HepG2 (cell line): ENCODE data around the gene UNC5A. TPM values are rescaled to one million over a fixed set of nuclear protein-coding genes. Genes with fewer than 3 reads are reported as not detected.

ENCODE experiments used
- ATAC-seq: fragments of 200-7000 bp; cut with Tn5 transposase; 3 replicates; pipeline ENCODE4 v1.9.1; 2020; ENCODE audit warnings: mild to moderate bottlenecking, moderate library complexity
- BruUV-seq: library from RNA; stranded (reverse); fragments of 400-500 nt; replicated peaks from 2 replicates; lab custom pipeline; 2021; lab: Mats Ljungman, UMichigan
- CTCF ChIA-PET: fragments of 300-600 bp; formaldehyde crosslinking; extraction: SDS; loops from one replicate; lab custom pipeline; 2021; ENCODE audit warnings: low total read pairs, inconsistent platforms, low intra/inter-chr PET ratio; lab: Yijun Ruan, JAX
- POLR2A ChIA-PET: fragments of 350-600 bp; sonication (Branson Sonifier 250); formaldehyde crosslinking; loops from one replicate; lab custom pipeline; 2020; ENCODE audit warnings: antibody characterized with exemption, inconsistent platforms; lab: Yijun Ruan, JAX
- DNase-seq: peaks from one replicate; pipeline ENCODE4 v3.0.0-alpha.2; 2015; ENCODE audit warnings: low spot score
- FAIRE-seq: peaks from 3 replicates; lab custom pipeline; 2011; peaks lifted over from hg19 to GRCh38; lab: Jason Lieb, UNC
- H2AFZ ChIP-seq: one replicate; pipeline ENCODE4 v1.6.1; 2011; ENCODE audit warnings: low read length, inconsistent platforms
- H3K27ac ChIP-seq: fragments of 300-600 bp; 3 replicates; pipeline ENCODE4 v1.8.0; 2011; ENCODE audit warnings: mixed run types, mild to moderate bottlenecking, mixed read lengths, low read length, inconsistent platforms; ENCODE audit not compliant: insufficient read depth; ENCODE audit errors: extremely low read length
- H3K27me3 ChIP-seq, 2 experiments: fragments of 200-600 bp in 1 of 2; 2 replicates in 1 of 2; 3 replicates in 1 of 2; pipeline versions ENCODE4 v1.6.0 to v1.8.0; 2011; ENCODE audit warnings: low read length in 2 of 2, mild to moderate bottlenecking in 2 of 2, moderate library complexity in 2 of 2, inconsistent platforms in 1 of 2; ENCODE audit not compliant: insufficient read depth in 2 of 2, control insufficient read depth in 1 of 2
- H3K36me3 ChIP-seq, 2 experiments: fragments of 200-600 bp in 1 of 2; replicated peaks in 1 of 2; 2 replicates in 1 of 2; 3 replicates in 1 of 2; pipeline versions ENCODE4 v1.5.1 to v1.8.0; 2011; ENCODE audit warnings: low read length in 2 of 2, inconsistent platforms in 1 of 2; ENCODE audit not compliant: insufficient read depth in 2 of 2, control insufficient read depth in 1 of 2
- H3K4me1 ChIP-seq: 2 replicates; pipeline ENCODE4 v1.5.1; 2012; ENCODE audit warnings: low read length, inconsistent platforms; ENCODE audit not compliant: insufficient read depth
- H3K4me2 ChIP-seq: 2 replicates; pipeline ENCODE4 v1.6.0; 2011; ENCODE audit warnings: low read depth, low read length, inconsistent platforms
- H3K4me3 ChIP-seq, 3 experiments: fragments of 200-600 bp in 1 of 3; sonication (generic), shearing (Covaris generic) in 1 of 3; replicated peaks in 1 of 3; 2 replicates each; pipeline ENCODE4 v1.5.1; 2011 to 2016; ENCODE audit warnings: low read length in 3 of 3, inconsistent platforms in 2 of 3, low read depth in 2 of 3, mild to moderate bottlenecking in 2 of 3, control low read depth in 1 of 3, mixed read lengths in 1 of 3; ENCODE audit not compliant: insufficient read depth in 1 of 3
- H3K79me2 ChIP-seq: one replicate; pipeline ENCODE4 v1.6.1; 2011; ENCODE audit warnings: low read length, inconsistent platforms; ENCODE audit not compliant: insufficient read depth
- H3K9ac ChIP-seq: 2 replicates; pipeline ENCODE4 v1.6.0; 2011; ENCODE audit warnings: mild to moderate bottlenecking, low read depth, low read length, inconsistent platforms; ENCODE audit not compliant: insufficient read depth
- H3K9me3 ChIP-seq: 2 replicates; pipeline ENCODE4 v1.5.1; 2012; ENCODE audit warnings: mild to moderate bottlenecking, low read length
- H4K20me1 ChIP-seq: 2 replicates; pipeline ENCODE4 v1.6.0; 2011; ENCODE audit warnings: inconsistent platforms, mild to moderate bottlenecking, low read length, moderate library complexity; ENCODE audit not compliant: insufficient read depth
- IRF2 ChIP-seq: IDR thresholded peaks from 2 replicates; pipeline ENCODE4 v1.6.1; 2018; ENCODE audit warnings: missing genetic modification reagents, missing compliant biosample characterization
- MXD4 ChIP-seq: IDR thresholded peaks from 2 replicates; pipeline ENCODE4 v1.6.1; 2016; ENCODE audit warnings: mild to moderate bottlenecking, missing biosample characterization, missing genetic modification reagents
- SCMH1 ChIP-seq: sonication (generic); formaldehyde crosslinking; IDR thresholded peaks from 2 replicates; pipeline ENCODE4 v1.9.0; 2021; ENCODE audit warnings: missing genetic modification reagents, mild to moderate bottlenecking, borderline replicate concordance
- SUZ12 ChIP-seq: fragments of 150-350 bp; IDR thresholded peaks from 2 replicates; pipeline ENCODE4 v1.6.1; 2014; ENCODE audit warnings: low read depth, low read length
- U2AF2 ChIP-seq: fragments of 200-400 bp; formaldehyde crosslinking; IDR thresholded peaks from 2 replicates; pipeline ENCODE4 v1.6.1; 2017; ENCODE audit warnings: low read depth, mild to moderate bottlenecking, low read length
- ZFX ChIP-seq: sonication (generic); formaldehyde crosslinking; IDR thresholded peaks from 2 replicates; pipeline ENCODE4 v1.4.0; 2020; ENCODE audit warnings: mild to moderate bottlenecking, low read depth, missing genetic modification reagents, moderate library complexity
- ZFY ChIP-seq: sonication (generic); formaldehyde crosslinking; IDR thresholded peaks from 2 replicates; pipeline ENCODE4 v1.4.0; 2020; ENCODE audit warnings: missing genetic modification reagents
- ZNF337 ChIP-seq: sonication (generic); formaldehyde crosslinking; IDR thresholded peaks from 2 replicates; pipeline ENCODE4 v1.5.1; 2020; ENCODE audit warnings: missing genetic modification reagents, low read depth, mild to moderate bottlenecking, borderline replicate concordance
- ZNF577 ChIP-seq: sonication (generic); formaldehyde crosslinking; IDR thresholded peaks from 2 replicates; pipeline ENCODE4 v1.4.0; 2020; ENCODE audit warnings: mild to moderate bottlenecking, low read depth, missing genetic modification reagents, borderline replicate concordance
- ZNF780A ChIP-seq: sonication (generic); formaldehyde crosslinking; IDR thresholded peaks from 2 replicates; pipeline ENCODE4 v1.8.0; 2022; ENCODE audit warnings: mild to moderate bottlenecking, missing genetic modification reagents, moderate library complexity
- WGBS: methylation state at CpG from one replicate; pipeline ENCODE4 v1.1.6; 2017; ENCODE audit warnings: low lambda C conversion rate; 5-methylcytosine and 5-hydroxymethylcytosine counted together
- in situ Hi-C: cut with HindIII; loops from 2 replicates; pipeline ENCODE4 v1.10.0; 2017; ENCODE audit warnings: low pct_unique_long_range_greater_than_20kb; ENCODE audit not compliant: extremely low pct_ligation_motif_present
- intact Hi-C: fragments of 100-400 bp; cut with micrococcal nuclease; formaldehyde crosslinking; loops from one replicate; pipeline ENCODE4 v1.10.0; 2022; ENCODE audit not compliant: unreplicated experiment
- polyA plus RNA-seq, 8 experiments: library from polyadenylated mRNA; depleted of rRNA in 3 of 8; stranded (reverse) in 7 of 8; unstranded in 1 of 8; fragments of >200 nt; fragmentation: Illumina TruSeq in 4 of 8; extraction: Trizol in 4 of 8; gene quantifications; 2 replicates each; pipeline versions ENCODE4 v1.2.1 to v1.2.3, GENCODE V29; 2011 to 2016; ENCODE audit warnings: low read depth in 4 of 8, missing spikeins in 1 of 8, mixed read lengths in 1 of 8; ENCODE audit not compliant: insufficient read depth in 1 of 8
- total RNA-seq, 5 experiments: library from RNA; depleted of rRNA; stranded (reverse); fragments of >200 nt; fragmentation: Illumina TruSeq; extraction: Trizol; gene quantifications; 2 replicates each; pipeline ENCODE4 v1.2.3, GENCODE V29; 2016; ENCODE audit warnings: low read depth in 1 of 5
- TF ChIP-seq, protein P1 (sequence below): sonication (generic); formaldehyde crosslinking; IDR thresholded peaks from 2 replicates; pipeline ENCODE4 v1.5.1; 2020; ENCODE audit warnings: missing genetic modification reagents, mild to moderate bottlenecking, borderline replicate concordance
- TF ChIP-seq, protein P2 (sequence below): sonication (generic); formaldehyde crosslinking; IDR thresholded peaks from 2 replicates; pipeline ENCODE4 v1.4.0; 2020; ENCODE audit warnings: low read depth, missing genetic modification reagents
- TF ChIP-seq, protein P3 (sequence below): sonication (generic); formaldehyde crosslinking; IDR thresholded peaks from 2 replicates; pipeline ENCODE4 v1.4.0; 2020; ENCODE audit warnings: mild to moderate bottlenecking, missing genetic modification reagents
- TF ChIP-seq, protein P4 (sequence below): IDR thresholded peaks from 2 replicates; pipeline ENCODE4 v1.6.1; 2016; ENCODE audit warnings: missing compliant biosample characterization, missing genetic modification reagents, borderline replicate concordance

UNC5A gene
- total and polyA plus RNA-seq, 2 of the 13 experiments (the other 11 are each of a cell fraction or from before 2014, with no cell fraction given) = not detected

DNA sequence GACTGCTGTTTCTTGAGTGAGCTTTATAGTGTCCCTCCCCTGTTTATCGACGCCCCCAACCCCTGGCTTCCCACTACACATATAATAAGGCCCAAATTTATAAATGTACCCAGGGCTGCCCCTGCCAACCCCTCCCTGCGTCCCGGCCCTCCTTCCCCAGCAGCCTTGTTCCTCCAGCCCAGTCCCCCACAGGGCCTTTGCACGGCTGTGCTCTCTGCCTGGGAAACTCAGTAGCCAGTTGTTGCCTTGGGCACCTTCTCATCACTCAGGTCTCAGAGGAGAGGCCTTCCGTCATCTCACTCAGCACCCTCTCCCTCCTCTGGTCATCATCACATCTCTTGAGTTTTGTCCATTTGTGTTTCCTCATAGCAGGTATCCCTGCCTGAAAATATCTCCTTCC is 15.8 kb upstream of the UNC5A start:
- DNase-seq = no peak
- Histone ChIP-seq H3K4me3 (no peak overlapping the region), H3K36me3 (no peaks in the 10 kb centered on the region), H3K9ac (no peak overlapping the region), H3K4me1 (no peaks in the 10 kb centered on the region), H3K4me2 (no peak overlapping the region), H2AFZ (no peak overlapping the region), H4K20me1 (no peaks in the 10 kb centered on the region), H3K27me3 (peaks cover 9 to 79% of the 10 kb centered on the region in 2 experiments; a peak in 4 of 5 replicates), H3K27ac (no peak overlapping the region), H3K79me2 (no peaks in the 10 kb centered on the region), H3K9me3 (no peaks in the 10 kb centered on the region)
- BruUV-seq = no TSS peak
- intact Hi-C loops = no loop called here
- no peak for TF ChIP-seq IRF2 (CRISPR knock-in tag)
- no peak for TF ChIP-seq ZFY
- TF ChIP-seq, protein P1, sequence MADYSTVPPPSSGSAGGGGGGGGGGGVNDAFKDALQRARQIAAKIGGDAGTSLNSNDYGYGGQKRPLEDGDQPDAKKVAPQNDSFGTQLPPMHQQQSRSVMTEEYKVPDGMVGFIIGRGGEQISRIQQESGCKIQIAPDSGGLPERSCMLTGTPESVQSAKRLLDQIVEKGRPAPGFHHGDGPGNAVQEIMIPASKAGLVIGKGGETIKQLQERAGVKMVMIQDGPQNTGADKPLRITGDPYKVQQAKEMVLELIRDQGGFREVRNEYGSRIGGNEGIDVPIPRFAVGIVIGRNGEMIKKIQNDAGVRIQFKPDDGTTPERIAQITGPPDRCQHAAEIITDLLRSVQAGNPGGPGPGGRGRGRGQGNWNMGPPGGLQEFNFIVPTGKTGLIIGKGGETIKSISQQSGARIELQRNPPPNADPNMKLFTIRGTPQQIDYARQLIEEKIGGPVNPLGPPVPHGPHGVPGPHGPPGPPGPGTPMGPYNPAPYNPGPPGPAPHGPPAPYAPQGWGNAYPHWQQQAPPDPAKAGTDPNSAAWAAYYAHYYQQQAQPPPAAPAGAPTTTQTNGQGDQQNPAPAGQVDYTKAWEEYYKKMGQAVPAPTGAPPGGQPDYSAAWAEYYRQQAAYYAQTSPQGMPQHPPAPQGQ (CRISPR knock-in tag) = no peak
- no peak for TF ChIP-seq ZNF577 (CRISPR knock-in tag)
- TF ChIP-seq, protein P2, sequence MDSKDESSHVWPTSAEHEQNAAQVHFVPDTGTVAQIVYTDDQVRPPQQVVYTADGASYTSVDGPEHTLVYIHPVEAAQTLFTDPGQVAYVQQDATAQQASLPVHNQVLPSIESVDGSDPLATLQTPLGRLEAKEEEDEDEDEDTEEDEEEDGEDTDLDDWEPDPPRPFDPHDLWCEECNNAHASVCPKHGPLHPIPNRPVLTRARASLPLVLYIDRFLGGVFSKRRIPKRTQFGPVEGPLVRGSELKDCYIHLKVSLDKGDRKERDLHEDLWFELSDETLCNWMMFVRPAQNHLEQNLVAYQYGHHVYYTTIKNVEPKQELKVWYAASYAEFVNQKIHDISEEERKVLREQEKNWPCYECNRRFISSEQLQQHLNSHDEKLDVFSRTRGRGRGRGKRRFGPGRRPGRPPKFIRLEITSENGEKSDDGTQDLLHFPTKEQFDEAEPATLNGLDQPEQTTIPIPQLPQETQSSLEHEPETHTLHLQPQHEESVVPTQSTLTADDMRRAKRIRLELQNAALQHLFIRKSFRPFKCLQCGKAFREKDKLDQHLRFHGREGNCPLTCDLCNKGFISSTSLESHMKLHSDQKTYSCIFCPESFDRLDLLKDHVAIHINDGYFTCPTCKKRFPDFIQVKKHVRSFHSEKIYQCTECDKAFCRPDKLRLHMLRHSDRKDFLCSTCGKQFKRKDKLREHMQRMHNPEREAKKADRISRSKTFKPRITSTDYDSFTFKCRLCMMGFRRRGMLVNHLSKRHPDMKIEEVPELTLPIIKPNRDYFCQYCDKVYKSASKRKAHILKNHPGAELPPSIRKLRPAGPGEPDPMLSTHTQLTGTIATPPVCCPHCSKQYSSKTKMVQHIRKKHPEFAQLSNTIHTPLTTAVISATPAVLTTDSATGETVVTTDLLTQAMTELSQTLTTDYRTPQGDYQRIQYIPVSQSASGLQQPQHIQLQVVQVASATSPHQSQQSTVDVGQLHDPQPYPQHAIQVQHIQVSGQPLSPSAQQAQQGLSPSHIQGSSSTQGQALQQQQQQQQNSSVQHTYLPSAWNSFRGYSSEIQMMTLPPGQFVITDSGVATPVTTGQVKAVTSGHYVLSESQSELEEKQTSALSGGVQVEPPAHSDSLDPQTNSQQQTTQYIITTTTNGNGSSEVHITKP = no peak
- TF ChIP-seq U2AF2 = no peak
- TF ChIP-seq, protein P3, sequence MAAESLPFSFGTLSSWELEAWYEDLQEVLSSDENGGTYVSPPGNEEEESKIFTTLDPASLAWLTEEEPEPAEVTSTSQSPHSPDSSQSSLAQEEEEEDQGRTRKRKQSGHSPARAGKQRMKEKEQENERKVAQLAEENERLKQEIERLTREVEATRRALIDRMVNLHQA = no peak
- no peak for TF ChIP-seq SCMH1
- TF ChIP-seq ZNF780A = no peak
- TF ChIP-seq ZNF337 (CRISPR knock-in tag) = no peak
- TF ChIP-seq MXD4 = no peak
- TF ChIP-seq, protein P4, sequence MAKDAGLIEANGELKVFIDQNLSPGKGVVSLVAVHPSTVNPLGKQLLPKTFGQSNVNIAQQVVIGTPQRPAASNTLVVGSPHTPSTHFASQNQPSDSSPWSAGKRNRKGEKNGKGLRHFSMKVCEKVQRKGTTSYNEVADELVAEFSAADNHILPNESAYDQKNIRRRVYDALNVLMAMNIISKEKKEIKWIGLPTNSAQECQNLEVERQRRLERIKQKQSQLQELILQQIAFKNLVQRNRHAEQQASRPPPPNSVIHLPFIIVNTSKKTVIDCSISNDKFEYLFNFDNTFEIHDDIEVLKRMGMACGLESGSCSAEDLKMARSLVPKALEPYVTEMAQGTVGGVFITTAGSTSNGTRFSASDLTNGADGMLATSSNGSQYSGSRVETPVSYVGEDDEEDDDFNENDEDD = no peak
- no peak for TF ChIP-seq SUZ12
- TF ChIP-seq ZFX = no peak
- 18% methylated on average over 6 of the region's 6 CpGs for WGBS
- ChIA-PET CTCF (no interaction called here), POLR2A (no interaction called here)
- no peak for ATAC-seq
- no peak for FAIRE-seq
- in situ Hi-C loops = no loop called here
